Body of pancreas (tissue), 4 donors: ENCODE measurements around the gene OSBPL5. TPM values are rescaled to one million over a fixed set of nuclear protein-coding genes. Genes with fewer than 3 reads are reported as not detected.

Source experiments
- ATAC-seq: fragments of 150-250 bp; one replicate; pipeline ENCODE4 v1.9.1; 2016
- DNase-seq, 4 donors: peaks; one replicate each; pipeline ENCODE4 v3.0.0-alpha.2; 2019
- H3K27ac ChIP-seq, 4 donors: fragments of 200-600 bp; sonication (generic); 1 replicate in 3 of 4; 2 replicates in 1 of 4; pipeline versions ENCODE4 v1.5.1 to v1.6.1; 2016 to 2019; ENCODE audit warnings: mild to moderate bottlenecking in 1 of 4, mixed read lengths in 1 of 4, moderate library complexity in 1 of 4
- H3K27me3 ChIP-seq, 2 donors: fragments of 200-600 bp; sonication (generic); one replicate each; pipeline ENCODE4 v1.6.0; 2016; ENCODE audit warnings: mild to moderate bottlenecking in 1 of 2
- H3K36me3 ChIP-seq, 2 donors: fragments of 200-600 bp; sonication (generic); replicated peaks in 1 of 2; 2 replicates each; pipeline ENCODE4 v1.5.1; 2016; ENCODE audit warnings: low read depth in 2 of 2; ENCODE audit not compliant: insufficient read depth in 1 of 2
- H3K4me1 ChIP-seq: fragments of 200-600 bp; sonication (generic); one replicate; pipeline ENCODE4 v1.6.0; 2016
- H3K4me3 ChIP-seq, 2 donors: fragments of 200-600 bp; sonication (generic); 1 replicate in 1 of 2; 2 replicates in 1 of 2; pipeline ENCODE4 v1.5.1; 2016 to 2019
- H3K9me3 ChIP-seq, 3 donors: fragments of 200-600 bp; sonication (generic); 1 replicate in 2 of 3; 2 replicates in 1 of 3; pipeline ENCODE4 v1.5.1; 2016
- CTCF ChIP-seq, 7 experiments: fragments of 450-650 bp in 4 of 7; fragments of 200-600 bp in 3 of 7; sonication (generic) in 3 of 7; IDR thresholded peaks; one replicate each; pipeline ENCODE4 v1.5.1; 2016 to 2019; ENCODE audit warnings: antibody characterized with exemption in 7 of 7
- POLR2A ChIP-seq, 3 donors: fragments of 450-650 bp; IDR thresholded peaks; one replicate each; pipeline ENCODE4 v1.6.1; 2016; ENCODE audit warnings: antibody characterized with exemption in 3 of 3, mild to moderate bottlenecking in 2 of 3
- WGBS, 2 donors: methylation state at CpG; one replicate each; pipeline ENCODE4 v1.1.5; 2017; 5-methylcytosine and 5-hydroxymethylcytosine counted together
- intact Hi-C: fragments of 100-400 bp; cut with DNase I; formaldehyde crosslinking; loops from one replicate; pipeline ENCODE4 v1.15.1; 2023
- total RNA-seq, 2 donors: library from RNA; depleted of rRNA; stranded (reverse); fragments of >200 nt; gene quantifications; one replicate each; pipeline ENCODE4 v1.1.0, GENCODE V29; 2016

Gene OSBPL5
- total RNA-seq, 2 donors from 2014 or later, result 22.3 to 62.0 TPM

GRCh38 chr11:3188496-3189195 lies 23.5 kb upstream of the OSBPL5 start:
- Histone ChIP-seq H3K27ac (no peak overlapping the region), H3K4me1 (no peaks in the 10 kb centered on the region), H3K36me3 (no peaks in the 10 kb centered on the region), H3K4me3 (no peak overlapping the region), H3K27me3 (no peaks in the 10 kb centered on the region), H3K9me3 (no peaks in the 10 kb centered on the region)
- intact Hi-C loops, result no loop called here
- ATAC-seq, result no peak
- no peak for DNase-seq
- TF ChIP-seq POLR2A (IDR thresholded peaks at IDR 0.05) (no peak), CTCF (IDR thresholded peaks at IDR 0.05) (no peak)
- 80 to 85% methylated on average over 16 to 17 of the region's 17 CpGs for WGBS, 2 donors

- H3K36me3 ChIP-seq, result no peaks in the 10 kb centered on the region
- 72 to 81% methylated on average over 10 to 11 of the region's 11 CpGs for WGBS, 2 donors
- intact Hi-C loops, result no loop called here
Measured at GRCh38 chr11:3186166-3186953, 21.2 kb upstream of the OSBPL5 start.

GRCh38 chr11:3184732-3185347 lies 19.7 kb upstream of the OSBPL5 start:
- H3K4me1 ChIP-seq, result no peaks in the 10 kb centered on the region
- H3K27ac ChIP-seq, result no peak overlapping the region
- no peaks in the 10 kb centered on the region for H3K27me3 ChIP-seq
- no peaks in the 10 kb centered on the region for H3K36me3 ChIP-seq
- ATAC-seq (no peak), DNase-seq (no peak)
- intact Hi-C loops, result no loop called here
- H3K9me3 ChIP-seq, result no peaks in the 10 kb centered on the region
- TF ChIP-seq CTCF (IDR thresholded peaks at IDR 0.05) (no peak), POLR2A (IDR thresholded peaks at IDR 0.05) (no peak)
- no peak overlapping the region for H3K4me3 ChIP-seq
- 74 to 81% methylated on average over 11 of the region's 11 CpGs for WGBS, 2 donors

More at GRCh38 chr11:3186166-3186953, 21.2 kb upstream of the OSBPL5 start:
- DNase-seq (peak in 1 of 4 donors; percentile 1), ATAC-seq (no peak)
- Histone ChIP-seq H3K4me3 (no peak overlapping the region), H3K9me3 (no peaks in the 10 kb centered on the region), H3K4me1 (no peaks in the 10 kb centered on the region), H3K27ac (no peak overlapping the region), H3K27me3 (no peaks in the 10 kb centered on the region)
- TF ChIP-seq POLR2A (IDR thresholded peaks at IDR 0.05), result no peak
- no peak for TF ChIP-seq CTCF (IDR thresholded peaks at IDR 0.05)

- Histone ChIP-seq H3K27me3 (no peaks in the 10 kb centered on the region), H3K27ac (no peak overlapping the region), H3K4me1 (no peaks in the 10 kb centered on the region), H3K9me3 (no peaks in the 10 kb centered on the region), H3K36me3 (no peaks in the 10 kb centered on the region), H3K4me3 (no peak overlapping the region)
- ATAC-seq (no peak), DNase-seq (no peak)
- intact Hi-C loops, result no loop called here
- TF ChIP-seq CTCF (IDR thresholded peaks at IDR 0.05) (no peak), POLR2A (IDR thresholded peaks at IDR 0.05) (no peak)
- WGBS, 2 donors, result 81 to 90% methylated on average over 6 of the region's 6 CpGs
Measured at GRCh38 chr11:3183523-3183922, 18.4 kb upstream of the OSBPL5 start.
